ENCODE measurements around the gene ELOVL5.
"Not testable (repeated sequence)": the region's sequence is repeated elsewhere in the genome, so short reads cannot be mapped to it uniquely, and the experiment has no call there.

The ELOVL5 gene

GRCh38 chr6:53348371-53349208, at the start of gene ELOVL5:
Gene ELOVL5, minus strand, starts transcription at chr6:53348950. Its CDS starts 53,251 bp downstream, at chr6:53295699.
- DNase-seq (ENCODE audit: low read depth in 3 of 3) = peak; percentile 92 to 97 (median 97)

GRCh38 chr6:53397283-53397682, 48.5 kb upstream of the ELOVL5 start:
- DNase-seq (ENCODE audit: low read depth in 3 of 3) = no peak

- no peak for DNase-seq (ENCODE audit: low read depth in 3 of 3)
Measured at GRCh38 chr6:53395986-53396385, 47.2 kb upstream of the ELOVL5 start.

GRCh38 chr6:53394704-53395103, 46.0 kb upstream of the ELOVL5 start:
- no peak for DNase-seq (ENCODE audit: low read depth in 3 of 3)

GRCh38 chr6:53391170-53391569, 42.4 kb upstream of the ELOVL5 start:
- DNase-seq (ENCODE audit: low read depth in 3 of 3) = no peak

GRCh38 chr6:53390010-53390409, 41.3 kb upstream of the ELOVL5 start:
- DNase-seq (ENCODE audit: low read depth in 3 of 3) = no peak

- not testable (repeated sequence) for DNase-seq (ENCODE audit: low read depth in 3 of 3)
Measured at GRCh38 chr6:53388615-53389014, 39.9 kb upstream of the ELOVL5 start.

GRCh38 chr6:53382421-53382820, 33.7 kb upstream of the ELOVL5 start:
- no peak for DNase-seq (ENCODE audit: low read depth in 3 of 3)

GRCh38 chr6:53378208-53378607, 29.5 kb upstream of the ELOVL5 start:
- no peak for DNase-seq (ENCODE audit: low read depth in 3 of 3)

- DNase-seq (ENCODE audit: low read depth in 3 of 3) = no peak
Measured at GRCh38 chr6:53377793-53378192, 29.0 kb upstream of the ELOVL5 start.

- DNase-seq (ENCODE audit: low read depth in 3 of 3) = no peak
Measured at GRCh38 chr6:53377289-53377688, 28.5 kb upstream of the ELOVL5 start.

GRCh38 chr6:53376661-53377226, 28.0 kb upstream of the ELOVL5 start:
- DNase-seq (ENCODE audit: low read depth in 3 of 3) = no peak

- no peak for DNase-seq (ENCODE audit: low read depth in 3 of 3)
Measured at GRCh38 chr6:53375847-53376246, 27.1 kb upstream of the ELOVL5 start.

- no peak for DNase-seq (ENCODE audit: low read depth in 3 of 3)
Measured at GRCh38 chr6:53373638-53374037, 24.9 kb upstream of the ELOVL5 start.

- no peak for DNase-seq (ENCODE audit: low read depth in 3 of 3)
Measured at GRCh38 chr6:53369876-53370515, 21.2 kb upstream of the ELOVL5 start.

- no peak for DNase-seq (ENCODE audit: low read depth in 3 of 3)
Measured at GRCh38 chr6:53369051-53369450, 20.3 kb upstream of the ELOVL5 start.

- DNase-seq (ENCODE audit: low read depth in 3 of 3) = no peak
Measured at GRCh38 chr6:53366128-53366641, 17.4 kb upstream of the ELOVL5 start.

GRCh38 chr6:53363341-53364079, 14.8 kb upstream of the ELOVL5 start:
- DNase-seq (ENCODE audit: low read depth in 3 of 3) = no peak

GRCh38 chr6:53361549-53362031, 12.8 kb upstream of the ELOVL5 start:
- peak in 1 of 3 experiments; percentile 23 for DNase-seq (ENCODE audit: low read depth in 3 of 3)

GRCh38 chr6:53360093-53360912, 11.6 kb upstream of the ELOVL5 start:
- no peak for DNase-seq (ENCODE audit: low read depth in 3 of 3)

- no peak for DNase-seq (ENCODE audit: low read depth in 3 of 3)
Measured at GRCh38 chr6:53359843-53360092, 11.0 kb upstream of the ELOVL5 start.

Data from stimulated activated CD4-positive, alpha-beta T cell treated with anti-CD3 and anti-CD28 coated beads, TNF-alpha, amount 100 ng/mL, for 24 hours (primary cell).